Breast epithelium (tissue), 3 donors: ENCODE data around the gene YIPF1.

Source experiments
- CTCF ChIP-seq, 3 donors: fragments of 450-650 bp; IDR thresholded peaks; one replicate each; pipeline ENCODE4 v1.5.1; 2016 to 2017; ENCODE audit warnings: antibody characterized with exemption in 3 of 3, mild to moderate bottlenecking in 3 of 3, moderate library complexity in 3 of 3
- POLR2A ChIP-seq: fragments of 450-650 bp; IDR thresholded peaks from one replicate; pipeline ENCODE4 v1.6.1; 2016; ENCODE audit warnings: antibody characterized with exemption, mild to moderate bottlenecking, moderate library complexity

GRCh38 chr1:53825306-53825705 is 64.3 kb downstream of the YIPF1 start:
- TF ChIP-seq POLR2A = no peak
- no peak for TF ChIP-seq CTCF (IDR thresholded peaks at IDR 0.05)
